ENCODE data around the gene NOL3.
A peak's percentile ranks its signal among the peaks of the same experiment; 100 is the strongest.

The NOL3 gene

GRCh38 chr16:67155295-67156142 is 14.8 kb upstream of the NOL3 start:
- peak; percentile 52 for DNase-seq (ENCODE audit: low read depth)

GRCh38 chr16:67156143-67156844 is 14.0 kb upstream of the NOL3 start:
- no peak for DNase-seq (ENCODE audit: low read depth)

GRCh38 chr16:67157106-67157748 is 13.1 kb upstream of the NOL3 start:
- no peak for DNase-seq (ENCODE audit: low read depth)

GRCh38 chr16:67157892-67158635 is 12.3 kb upstream of the NOL3 start:
- no peak for DNase-seq (ENCODE audit: low read depth)

GRCh38 chr16:67158637-67159600 is 11.4 kb upstream of the NOL3 start:
- peak; percentile 75 for DNase-seq (ENCODE audit: low read depth)

DNA sequence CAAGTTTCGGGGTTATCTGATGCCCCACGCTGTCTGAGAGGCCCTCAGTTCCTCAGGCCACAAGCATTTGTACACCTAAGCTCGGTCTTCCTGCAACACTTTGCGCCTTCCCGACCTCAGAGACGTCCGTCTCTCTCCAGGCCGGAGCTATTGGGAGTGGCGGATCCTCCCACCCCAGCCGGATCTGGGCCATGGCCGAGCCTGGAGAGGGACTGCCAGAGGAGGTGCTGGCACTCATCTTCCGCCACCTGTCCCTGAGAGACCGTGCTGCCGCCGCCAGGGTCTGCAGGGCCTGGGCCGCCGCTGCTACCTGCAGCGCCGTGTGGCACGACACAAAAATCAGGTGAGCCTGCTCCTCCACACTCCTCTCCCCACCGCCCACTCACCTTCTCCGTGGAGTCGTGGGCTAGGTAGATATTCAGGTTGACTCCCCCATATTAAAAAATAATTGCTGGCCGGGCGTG is 8.7 kb upstream of the NOL3 start:
- no peak for DNase-seq (ENCODE audit: low read depth)

- no peak for DNase-seq (ENCODE audit: low read depth)
Observed at GRCh38 chr16:67162506-67163163, 7.7 kb upstream of the NOL3 start.

DNA sequence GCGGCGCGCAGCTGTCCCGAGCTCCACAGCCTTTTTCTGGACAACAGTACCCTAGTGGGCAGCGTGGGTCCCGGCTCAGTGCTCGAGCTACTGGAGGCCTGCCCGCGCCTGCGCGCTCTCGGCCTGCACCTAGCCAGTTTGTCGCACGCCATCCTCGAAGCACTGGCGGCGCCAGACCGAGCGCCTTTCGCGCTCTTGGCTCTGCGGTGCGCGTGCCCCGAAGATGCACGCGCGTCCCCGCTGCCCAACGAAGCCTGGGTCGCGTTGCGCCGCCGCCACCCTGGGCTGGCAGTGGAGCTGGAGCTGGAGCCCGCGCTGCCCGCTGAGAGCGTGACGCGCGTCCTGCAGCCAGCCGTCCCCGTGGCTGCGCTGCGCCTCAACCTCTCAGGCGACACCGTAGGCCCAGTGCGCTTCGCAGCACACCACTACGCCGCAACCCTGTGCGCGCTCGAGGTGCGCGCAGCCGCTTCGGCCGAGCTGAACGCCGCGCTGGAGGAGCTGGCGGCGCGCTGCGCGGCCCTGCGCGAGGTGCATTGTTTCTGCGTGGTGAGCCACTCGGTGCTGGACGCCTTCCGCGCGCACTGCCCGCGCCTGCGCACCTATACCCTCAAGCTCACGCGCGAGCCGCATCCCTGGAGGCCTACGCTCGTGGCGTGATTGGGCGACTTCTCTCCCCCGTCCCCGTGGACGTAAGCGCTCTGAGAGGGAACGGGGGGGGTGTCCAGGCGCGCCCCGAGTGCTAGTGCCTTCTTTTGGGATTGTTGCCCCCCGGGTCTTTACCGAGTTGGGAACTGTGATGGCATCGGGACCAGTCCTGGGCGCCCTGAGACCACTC is 7.0 kb upstream of the NOL3 start:
- no peak for DNase-seq (ENCODE audit: low read depth)

DNA sequence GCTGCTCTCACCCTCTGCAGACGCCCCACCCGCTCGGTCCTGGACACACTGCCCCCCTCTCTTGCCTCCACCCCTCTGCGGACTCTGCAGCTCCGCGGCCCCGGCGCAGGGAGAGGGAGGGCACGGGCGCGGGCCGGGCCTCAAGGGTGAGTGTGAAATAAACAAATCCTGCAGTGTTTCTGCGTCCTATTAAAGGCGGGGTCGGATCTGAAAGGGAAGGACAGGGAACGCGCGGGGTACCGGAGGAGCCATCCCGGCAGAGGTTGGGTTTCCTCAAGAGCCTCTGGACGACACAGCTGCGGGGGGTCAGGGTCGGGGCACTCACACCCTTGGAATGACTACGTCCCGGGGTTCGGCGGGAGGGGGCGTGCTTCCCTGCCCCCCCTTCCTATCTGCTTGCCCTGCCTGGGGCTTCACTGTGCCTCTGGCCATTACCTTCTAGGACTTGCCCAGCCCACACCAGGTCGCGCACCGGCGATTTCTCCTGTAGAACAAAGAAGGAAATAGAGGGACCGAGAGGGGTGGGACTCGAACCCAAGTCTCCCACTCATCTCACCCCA is 6.3 kb upstream of the NOL3 start:
- no peak for DNase-seq (ENCODE audit: low read depth)

GRCh38 chr16:67164599-67165061 is 5.7 kb upstream of the NOL3 start, which contains the start of gene HSF4:
Gene HSF4 (plus strand): TSS chr16:67164745. CDS start chr16:67164812, 67 bp downstream.
- DNase-seq (ENCODE audit: low read depth) = no peak

DNA sequence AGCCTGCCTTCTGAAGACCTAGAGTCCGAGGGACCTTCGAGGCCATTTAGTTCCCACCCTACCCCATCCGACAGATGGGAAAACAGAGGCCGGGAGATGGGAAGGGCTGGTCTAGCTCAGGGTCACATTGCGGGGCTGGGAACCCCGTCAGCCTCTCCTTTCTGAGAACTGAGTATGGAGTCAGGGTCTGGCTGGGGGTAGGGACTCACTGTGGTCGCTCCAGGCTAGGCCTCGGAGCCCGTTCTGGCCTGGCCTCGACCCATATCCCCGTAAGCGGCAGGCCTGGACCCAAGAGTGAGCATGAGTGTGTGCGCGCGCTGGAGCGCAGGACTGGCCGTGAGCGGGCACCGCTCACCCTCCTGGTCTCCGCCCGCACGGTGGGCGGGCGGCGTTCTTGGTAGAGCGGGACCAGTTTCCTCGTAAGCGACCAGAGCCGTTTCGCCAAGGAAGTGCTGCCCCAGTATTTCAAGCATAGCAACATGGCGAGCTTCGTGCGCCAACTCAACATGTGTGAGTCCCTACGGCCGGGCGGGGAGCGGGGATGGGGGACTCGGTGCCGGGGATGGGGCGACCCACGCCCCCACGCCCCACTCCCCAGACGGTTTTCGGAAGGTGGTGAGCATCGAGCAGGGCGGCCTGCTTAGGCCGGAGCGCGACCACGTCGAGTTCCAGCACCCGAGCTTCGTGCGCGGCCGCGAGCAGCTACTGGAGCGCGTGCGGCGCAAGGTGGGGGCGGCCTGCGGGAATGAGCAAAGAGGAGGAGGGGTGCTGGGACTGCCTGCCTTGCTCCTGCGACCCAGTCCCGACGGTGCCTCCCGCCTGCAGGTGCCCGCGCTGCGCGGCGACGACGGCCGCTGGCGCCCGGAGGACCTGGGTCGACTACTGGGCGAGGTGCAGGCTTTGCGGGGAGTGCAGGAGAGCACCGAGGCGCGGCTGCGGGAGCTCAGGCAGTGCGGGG is 4.9 kb upstream of the NOL3 start:
- no peak for DNase-seq (ENCODE audit: low read depth)

DNA sequence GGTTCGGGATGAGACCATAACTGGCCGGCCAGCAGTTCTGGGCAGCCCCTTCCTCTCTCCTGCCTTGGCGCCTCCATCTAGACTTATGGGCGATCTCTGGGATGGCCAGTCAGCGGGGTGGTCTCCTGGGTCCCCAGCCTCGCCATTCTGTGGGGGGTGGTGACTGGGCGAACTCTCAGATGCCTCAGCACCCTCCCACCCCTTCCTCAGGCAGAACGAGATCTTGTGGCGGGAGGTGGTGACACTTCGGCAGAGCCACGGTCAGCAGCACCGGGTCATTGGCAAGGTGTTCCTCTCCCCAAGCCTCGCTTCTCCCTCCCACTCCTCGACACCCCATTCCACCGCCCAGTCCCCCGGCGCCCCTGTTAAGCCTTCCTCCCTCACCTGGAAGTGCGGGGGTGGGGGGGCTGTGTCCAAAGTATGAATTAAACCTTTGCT is 4.2 kb upstream of the NOL3 start:
- DNase-seq (ENCODE audit: low read depth) = no peak

GRCh38 chr16:67166598-67167168 is 3.7 kb upstream of the NOL3 start:
- DNase-seq (ENCODE audit: low read depth) = no peak

GRCh38 chr16:67167588-67167987 is 2.8 kb upstream of the NOL3 start:
- DNase-seq (ENCODE audit: low read depth) = no peak

- DNase-seq (ENCODE audit: low read depth) = no peak
Observed at GRCh38 chr16:67169011-67169451, 1.3 kb upstream of the NOL3 start.

GRCh38 chr16:67169642-67170167 is 633 bp upstream of the NOL3 start:
- no peak for DNase-seq (ENCODE audit: low read depth)
